RPMI7951 (cell line): ENCODE results near the gene SEL1L. TPM values are rescaled to one million over a fixed set of nuclear protein-coding genes. Genes with fewer than 3 reads are reported as not detected.

Experiments
- total RNA-seq: library from RNA; depleted of rRNA; stranded (reverse); fragments of >200 nt; shearing (Covaris generic); gene quantifications from 2 replicates; pipeline ENCODE4 v1.2.3, GENCODE V29; 2014; rRNA removed

The SEL1L gene
- total RNA-seq, 1 experiment from 2014 or later: 34.6 TPM

Other genes starting within 250 kb of the SEL1L start
- gene STON2, start 133.5 kb downstream of the SEL1L start, total RNA-seq: 0.49 and 1.6 TPM in 2 replicates